Endothelial cell (in vitro differentiated cells): ENCODE data around the gene RRBP1. TPM values are rescaled to one million over a fixed set of nuclear protein-coding genes. Genes with fewer than 3 reads are reported as not detected.
A peak's percentile ranks its signal among the peaks of the same experiment; 100 is the strongest.

Experiments used
- DNase-seq: peaks from one replicate; pipeline ENCODE4 v3.0.0; 2021; ENCODE audit warnings: low spot score
- H3K27ac Mint-ChIP-seq: one replicate; pipeline ENCODE4 v1.8.0; 2021; ENCODE audit warnings: mixed read lengths, inconsistent platforms; ENCODE audit not compliant: unreplicated experiment
- H3K27me3 Mint-ChIP-seq: one replicate; pipeline ENCODE4 v1.8.0; 2021; ENCODE audit warnings: mild to moderate bottlenecking, moderate library complexity, mixed read lengths, inconsistent platforms; ENCODE audit not compliant: unreplicated experiment
- H3K36me3 Mint-ChIP-seq: one replicate; pipeline ENCODE4 v1.8.0; 2021; ENCODE audit warnings: mild to moderate bottlenecking, low read depth, mixed read lengths, inconsistent platforms; ENCODE audit not compliant: unreplicated experiment
- H3K4me1 Mint-ChIP-seq: one replicate; pipeline ENCODE4 v1.8.0; 2021; ENCODE audit warnings: mild to moderate bottlenecking, mixed read lengths, inconsistent platforms; ENCODE audit not compliant: unreplicated experiment
- H3K4me3 Mint-ChIP-seq: one replicate; pipeline ENCODE4 v1.8.0; 2021; ENCODE audit warnings: mild to moderate bottlenecking, mixed read lengths, inconsistent platforms; ENCODE audit not compliant: unreplicated experiment
- H3K9me3 Mint-ChIP-seq: one replicate; pipeline ENCODE4 v1.8.0; 2021; ENCODE audit warnings: mixed read lengths, inconsistent platforms; ENCODE audit not compliant: unreplicated experiment
- total RNA-seq: library from RNA; stranded (reverse); fragmentation: NEBNext Ultra II Directional; extraction: Animal tissue kit (Norgen Biotek cat#: 25700); gene quantifications from one replicate; pipeline ENCODE4 v1.2.1, GENCODE V29; 2021; ENCODE audit not compliant: unreplicated experiment
- TF ChIP-seq, protein P1 (sequence below): fragments of 200-600 bp; sonication (generic); IDR thresholded peaks from one replicate; pipeline ENCODE4 v1.5.0; 2021; ENCODE audit warnings: antibody characterized with exemption; ENCODE audit not compliant: unreplicated experiment

The RRBP1 gene
- total RNA-seq, 1 donor from 2014 or later, result 179 TPM

DNA sequence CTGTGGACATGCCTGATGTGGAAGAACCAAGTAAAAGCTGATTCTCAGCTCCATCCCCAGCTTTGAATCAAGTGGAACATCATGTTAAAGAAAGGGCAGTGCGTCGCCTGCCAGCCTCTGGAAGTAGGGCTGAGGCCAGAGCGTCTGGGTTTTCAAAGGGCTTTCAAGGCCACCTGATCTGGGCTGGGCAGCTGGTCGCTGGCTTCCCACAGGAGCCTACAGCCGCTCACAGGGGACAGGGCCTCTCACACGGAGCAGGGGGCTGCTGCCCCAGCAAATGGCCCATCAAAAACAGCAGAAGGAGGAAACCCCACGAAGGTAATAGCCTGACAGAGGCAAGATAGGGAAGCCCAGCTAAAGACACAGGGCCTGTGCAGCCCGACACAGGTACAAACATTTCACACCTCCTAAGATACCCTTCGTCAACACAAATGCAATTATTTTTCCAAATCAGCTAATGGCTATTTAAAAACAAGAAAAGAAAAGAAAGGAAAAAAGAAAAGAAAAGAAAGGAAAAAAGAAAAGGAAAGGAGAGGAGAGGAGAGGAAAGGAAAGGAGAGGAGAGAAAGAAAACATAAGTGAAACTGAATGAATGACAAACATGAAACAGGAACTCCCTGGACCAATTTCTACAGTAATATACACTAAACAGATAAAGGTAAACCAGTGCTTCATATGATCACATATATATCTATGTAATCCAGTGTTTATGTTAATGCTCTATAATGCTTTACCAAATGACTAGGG, 24.8 kb downstream of the RRBP1 start:
- H3K27ac Mint-ChIP-seq, result peak overlapping the region; percentile 33

DNA sequence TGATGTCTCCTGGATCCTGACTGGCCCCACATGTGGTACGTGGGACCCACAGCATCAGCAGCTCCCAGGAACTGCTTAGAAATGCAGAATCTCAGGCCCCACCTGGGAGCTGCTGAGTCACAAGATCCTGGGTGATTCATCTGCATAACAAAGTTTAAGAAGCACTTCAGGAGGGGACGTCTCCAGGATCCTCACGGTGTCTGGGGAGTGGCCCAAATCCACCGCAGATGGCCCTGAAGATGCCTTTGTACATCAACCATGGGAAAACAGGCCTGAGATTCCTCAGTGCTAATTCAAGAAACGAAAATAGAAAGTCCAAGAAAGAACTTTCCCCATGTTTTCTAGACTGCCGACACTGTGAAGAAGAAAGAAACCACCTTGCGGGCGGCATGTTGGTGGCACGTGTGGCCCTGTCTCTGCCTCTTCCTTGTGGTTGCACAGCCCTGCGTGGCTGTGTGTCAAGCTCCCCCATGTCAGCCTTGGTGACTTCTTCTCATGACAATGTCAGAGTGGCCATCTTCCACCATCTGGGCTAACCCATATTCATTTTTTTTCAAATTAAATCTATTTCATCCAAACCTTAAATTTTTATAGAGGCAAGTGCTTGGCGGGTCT, 26.1 kb downstream of the RRBP1 start:
- Mint-ChIP-seq H3K27ac (no peak overlapping the region), H3K4me3 (no peak overlapping the region), H3K36me3 (peaks cover 48% of the 10 kb centered on the region), H3K27me3 (no peaks in the 10 kb centered on the region), H3K9me3 (no peaks in the 10 kb centered on the region), H3K4me1 (peaks cover 18% of the 10 kb centered on the region)
- DNase-seq, result no peak
- TF ChIP-seq, protein P1, sequence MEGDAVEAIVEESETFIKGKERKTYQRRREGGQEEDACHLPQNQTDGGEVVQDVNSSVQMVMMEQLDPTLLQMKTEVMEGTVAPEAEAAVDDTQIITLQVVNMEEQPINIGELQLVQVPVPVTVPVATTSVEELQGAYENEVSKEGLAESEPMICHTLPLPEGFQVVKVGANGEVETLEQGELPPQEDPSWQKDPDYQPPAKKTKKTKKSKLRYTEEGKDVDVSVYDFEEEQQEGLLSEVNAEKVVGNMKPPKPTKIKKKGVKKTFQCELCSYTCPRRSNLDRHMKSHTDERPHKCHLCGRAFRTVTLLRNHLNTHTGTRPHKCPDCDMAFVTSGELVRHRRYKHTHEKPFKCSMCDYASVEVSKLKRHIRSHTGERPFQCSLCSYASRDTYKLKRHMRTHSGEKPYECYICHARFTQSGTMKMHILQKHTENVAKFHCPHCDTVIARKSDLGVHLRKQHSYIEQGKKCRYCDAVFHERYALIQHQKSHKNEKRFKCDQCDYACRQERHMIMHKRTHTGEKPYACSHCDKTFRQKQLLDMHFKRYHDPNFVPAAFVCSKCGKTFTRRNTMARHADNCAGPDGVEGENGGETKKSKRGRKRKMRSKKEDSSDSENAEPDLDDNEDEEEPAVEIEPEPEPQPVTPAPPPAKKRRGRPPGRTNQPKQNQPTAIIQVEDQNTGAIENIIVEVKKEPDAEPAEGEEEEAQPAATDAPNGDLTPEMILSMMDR, result no peak

More for the DNA sequence above, 24.8 kb downstream of the RRBP1 start:
- TF ChIP-seq, protein P1, result no peak
- peaks cover 48% of the 10 kb centered on the region for H3K36me3 Mint-ChIP-seq
- peaks cover 25% of the 10 kb centered on the region for H3K4me1 Mint-ChIP-seq
- no peak overlapping the region for H3K4me3 Mint-ChIP-seq
- H3K27me3 Mint-ChIP-seq, result no peaks in the 10 kb centered on the region
- DNase-seq, result no peak
- H3K9me3 Mint-ChIP-seq, result no peaks in the 10 kb centered on the region

DNA sequence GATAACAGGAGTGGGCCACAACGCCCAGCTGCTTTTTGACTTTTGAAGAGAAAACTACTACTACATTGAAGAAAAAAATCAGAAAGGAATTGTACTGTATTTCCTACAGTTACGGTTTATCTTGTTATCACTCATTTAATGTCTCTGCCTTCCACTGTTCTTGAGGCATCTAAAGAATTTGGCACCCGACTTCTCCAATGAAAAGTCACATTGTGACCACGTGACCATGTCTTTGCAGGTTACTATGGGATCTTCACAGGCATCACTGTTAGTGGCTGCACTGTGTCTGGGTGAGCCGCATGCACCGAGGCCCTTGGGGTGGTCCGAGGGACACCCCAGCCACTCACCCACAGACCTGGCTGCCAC, 26.8 kb downstream of the RRBP1 start:
- TF ChIP-seq, protein P1, result no peak
- Mint-ChIP-seq H3K27me3 (no peaks in the 10 kb centered on the region), H3K4me3 (no peak overlapping the region), H3K9me3 (no peaks in the 10 kb centered on the region), H3K27ac (no peak overlapping the region), H3K4me1 (peaks cover 12% of the 10 kb centered on the region), H3K36me3 (peaks cover 41% of the 10 kb centered on the region)
- DNase-seq, result no peak

DNA sequence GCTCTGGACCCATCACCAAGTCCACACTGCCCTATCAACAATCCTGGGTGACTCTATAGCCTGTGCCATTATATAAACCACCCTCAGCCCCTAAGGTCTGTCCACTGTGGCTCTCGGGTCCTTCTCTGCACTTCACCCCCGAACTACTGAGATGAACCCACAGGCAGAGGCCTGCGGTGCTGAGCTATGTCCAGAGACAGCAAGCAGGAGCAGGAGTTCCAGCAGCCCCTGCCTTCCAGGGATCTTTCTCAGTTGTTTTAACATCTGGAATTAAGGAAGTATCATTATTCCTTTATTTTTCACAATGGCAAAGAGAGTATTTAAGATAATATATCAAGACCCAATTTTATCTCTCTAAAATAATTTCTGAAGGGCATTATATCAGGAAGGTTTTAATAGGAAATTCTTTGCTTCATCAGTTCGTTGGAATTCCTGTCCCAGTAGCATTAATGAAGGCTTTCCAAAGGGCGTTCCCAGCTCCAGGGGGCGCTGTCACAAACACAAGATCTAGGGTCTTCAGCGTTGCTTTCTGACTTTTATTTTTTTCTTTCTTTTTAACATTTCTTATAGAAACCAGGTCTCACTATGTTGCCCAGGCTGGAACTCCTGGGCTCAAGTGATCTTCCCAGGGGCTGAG, 27.3 kb downstream of the RRBP1 start:
- TF ChIP-seq, protein P1, result peak; percentile 85

More for the DNA sequence above, 27.3 kb downstream of the RRBP1 start:
- Mint-ChIP-seq H3K36me3 (peaks cover 35% of the 10 kb centered on the region), H3K4me3 (no peak overlapping the region), H3K27ac (peak overlapping the region; percentile 40), H3K9me3 (no peaks in the 10 kb centered on the region), H3K27me3 (no peaks in the 10 kb centered on the region), H3K4me1 (peaks cover 8% of the 10 kb centered on the region)
- DNase-seq, result peak; percentile 77
